ENCODE results near the gene HS6ST3.

Gene HS6ST3

DNA sequence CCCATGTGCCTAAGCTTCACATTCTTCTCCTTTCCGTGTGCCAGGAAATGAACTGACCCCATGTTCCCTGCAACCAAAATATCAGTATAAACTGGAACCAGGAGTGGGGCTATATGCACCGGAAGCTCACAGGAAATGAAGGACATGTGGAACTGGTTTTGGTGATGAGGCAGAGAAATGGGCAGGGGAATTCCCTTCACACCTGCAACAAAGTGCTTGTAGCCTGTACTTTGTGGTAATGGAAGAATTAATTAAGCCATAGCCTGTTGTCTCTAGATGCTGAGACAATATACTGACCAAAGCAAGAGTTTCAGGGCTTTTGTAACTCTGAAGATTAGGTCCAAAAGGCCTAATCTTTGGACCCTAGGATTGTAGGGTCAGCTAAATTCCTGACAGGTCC lies 21.2 kb upstream of the HS6ST3 start:
- Histone ChIP-seq H3K36me3 (ENCODE audit: control insufficient read depth in 2 of 2, insufficient read depth in 2 of 2, low read length in 2 of 2) (no peaks in the 10 kb centered on the region), H3K9ac (ENCODE audit: low read depth in 1 of 2, low read length in 2 of 2) (no peak overlapping the region), H3K9me3 (ENCODE audit: control insufficient read depth in 2 of 2, low read length in 2 of 2) (no peaks in the 10 kb centered on the region), H3K27me3 (ENCODE audit: control insufficient read depth in 2 of 2, insufficient read depth in 2 of 2, low read length in 2 of 2) (no peaks in the 10 kb centered on the region), H3K4me3 (ENCODE audit: low read length in 2 of 2) (no peak overlapping the region), H3K27ac (ENCODE audit: low read depth in 2 of 2, low read length in 2 of 2) (no peak overlapping the region), H3K4me1 (ENCODE audit: control insufficient read depth in 2 of 2, insufficient read depth in 2 of 2, low read length in 2 of 2) (no peaks in the 10 kb centered on the region)

DNA sequence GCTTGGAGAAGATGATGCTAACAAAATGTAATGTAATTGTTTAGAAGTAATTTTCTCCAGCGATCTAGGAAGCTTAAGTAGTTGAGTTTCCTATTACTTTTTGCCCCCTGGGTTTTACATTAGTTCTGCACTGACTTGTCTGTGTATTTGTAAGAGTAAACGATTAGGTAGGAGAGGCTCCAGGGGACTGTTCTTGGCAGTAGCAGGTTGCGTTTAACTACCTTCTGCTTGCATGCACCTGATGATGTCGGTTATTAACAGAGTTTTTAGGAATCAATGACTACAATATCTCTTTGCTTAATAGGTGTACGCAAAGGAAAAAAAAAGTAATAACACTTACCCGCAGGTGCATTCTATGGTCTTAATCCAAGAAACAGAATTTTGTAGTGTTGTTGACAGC lies 18.4 kb upstream of the HS6ST3 start:
- Histone ChIP-seq H3K4me3 (ENCODE audit: low read length in 2 of 2) (no peak overlapping the region), H3K27ac (ENCODE audit: low read depth in 2 of 2, low read length in 2 of 2) (no peak overlapping the region), H3K4me1 (ENCODE audit: control insufficient read depth in 2 of 2, insufficient read depth in 2 of 2, low read length in 2 of 2) (no peaks in the 10 kb centered on the region), H3K27me3 (ENCODE audit: control insufficient read depth in 2 of 2, insufficient read depth in 2 of 2, low read length in 2 of 2) (no peaks in the 10 kb centered on the region), H3K36me3 (ENCODE audit: control insufficient read depth in 2 of 2, insufficient read depth in 2 of 2, low read length in 2 of 2) (no peaks in the 10 kb centered on the region), H3K9ac (ENCODE audit: low read depth in 1 of 2, low read length in 2 of 2) (no peak overlapping the region), H3K9me3 (ENCODE audit: control insufficient read depth in 2 of 2, low read length in 2 of 2) (no peaks in the 10 kb centered on the region)

DNA sequence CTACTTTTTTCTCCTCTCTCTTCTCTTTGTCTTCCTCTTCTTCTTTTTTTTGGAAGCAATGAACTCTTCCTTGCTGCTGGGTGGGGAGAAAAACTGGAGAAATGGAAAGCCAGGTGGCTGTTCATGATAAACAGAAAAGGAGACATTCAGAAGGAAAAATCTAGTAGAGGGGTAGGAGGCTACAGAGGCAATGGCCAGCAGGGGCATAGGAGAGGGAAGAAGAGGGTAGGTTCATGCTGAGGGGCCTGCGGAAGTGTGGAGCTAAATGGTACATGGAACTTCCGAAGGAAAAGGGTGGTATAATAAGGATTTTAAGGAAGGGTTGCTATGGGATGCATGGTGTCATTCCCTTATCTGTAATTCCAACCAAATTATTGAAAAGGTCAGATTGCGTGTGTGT lies 17.5 kb upstream of the HS6ST3 start:
- no peak overlapping the region for H3K27ac ChIP-seq (ENCODE audit: low read depth in 2 of 2, low read length in 2 of 2)
- H3K9me3 ChIP-seq (ENCODE audit: control insufficient read depth in 2 of 2, low read length in 2 of 2) = no peaks in the 10 kb centered on the region
- H3K36me3 ChIP-seq (ENCODE audit: control insufficient read depth in 2 of 2, insufficient read depth in 2 of 2, low read length in 2 of 2) = no peaks in the 10 kb centered on the region
- H3K4me1 ChIP-seq (ENCODE audit: control insufficient read depth in 2 of 2, insufficient read depth in 2 of 2, low read length in 2 of 2) = no peaks in the 10 kb centered on the region
- H3K27me3 ChIP-seq (ENCODE audit: control insufficient read depth in 2 of 2, insufficient read depth in 2 of 2, low read length in 2 of 2) = no peaks in the 10 kb centered on the region
- no peak overlapping the region for H3K4me3 ChIP-seq (ENCODE audit: low read length in 2 of 2)
- no peak overlapping the region for H3K9ac ChIP-seq (ENCODE audit: low read depth in 1 of 2, low read length in 2 of 2)

DNA sequence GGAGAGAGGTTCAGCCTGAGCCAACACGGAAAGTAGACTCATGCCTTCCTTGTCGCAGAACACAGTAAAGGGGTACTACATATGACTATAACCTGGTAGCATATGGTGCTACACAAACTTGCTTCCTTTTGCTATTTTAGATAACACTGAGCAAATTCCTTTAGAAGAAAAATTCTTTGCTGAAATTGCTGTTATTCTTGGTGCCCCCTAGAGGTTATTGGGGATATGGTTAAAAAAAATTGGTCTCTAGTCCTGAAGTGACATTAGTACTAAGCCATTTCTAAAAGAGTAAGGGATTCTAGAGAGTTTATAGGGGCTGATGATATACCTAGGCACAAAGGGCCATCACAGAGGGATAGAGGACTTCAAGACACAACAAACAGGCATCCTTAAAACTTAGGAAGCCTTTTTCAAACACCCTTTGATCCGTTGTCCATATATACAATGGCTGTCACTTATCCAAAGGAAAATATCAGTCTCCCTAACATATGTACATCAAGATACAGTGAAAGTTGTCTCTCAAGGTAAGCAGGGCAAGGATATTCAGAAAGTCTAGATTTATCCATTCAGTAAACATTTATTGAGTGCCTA lies 13.9 kb upstream of the HS6ST3 start:
- no peak overlapping the region for H3K27ac ChIP-seq (ENCODE audit: low read depth in 2 of 2, low read length in 2 of 2)
- no peak overlapping the region for H3K9ac ChIP-seq (ENCODE audit: low read depth in 1 of 2, low read length in 2 of 2)
- no peaks in the 10 kb centered on the region for H3K4me1 ChIP-seq (ENCODE audit: control insufficient read depth in 2 of 2, insufficient read depth in 2 of 2, low read length in 2 of 2)
- H3K4me3 ChIP-seq (ENCODE audit: low read length in 2 of 2) = no peak overlapping the region
- H3K27me3 ChIP-seq (ENCODE audit: control insufficient read depth in 2 of 2, insufficient read depth in 2 of 2, low read length in 2 of 2) = no peaks in the 10 kb centered on the region
- no peaks in the 10 kb centered on the region for H3K36me3 ChIP-seq (ENCODE audit: control insufficient read depth in 2 of 2, insufficient read depth in 2 of 2, low read length in 2 of 2)
- H3K9me3 ChIP-seq (ENCODE audit: control insufficient read depth in 2 of 2, low read length in 2 of 2) = no peaks in the 10 kb centered on the region

DNA sequence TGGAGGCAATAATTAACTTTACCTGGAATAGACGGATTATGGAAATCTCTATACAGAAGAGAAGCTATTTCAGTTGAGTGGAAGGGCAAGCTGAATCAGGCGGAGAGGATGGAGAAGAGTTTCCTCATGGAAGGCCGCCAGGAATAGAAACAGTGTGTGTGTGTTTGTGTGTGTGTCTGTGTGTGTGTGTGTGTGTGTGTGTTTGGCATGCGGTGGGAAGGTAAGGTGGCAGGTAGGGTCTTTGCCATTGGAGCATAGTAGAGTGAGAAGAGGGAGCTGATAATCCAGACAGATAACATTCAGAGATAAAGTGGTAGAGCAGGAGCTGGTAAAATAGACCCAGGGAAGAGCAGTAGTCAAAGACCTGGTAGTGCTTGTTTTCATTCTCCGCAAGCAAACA lies 9.2 kb upstream of the HS6ST3 start:
- H3K36me3 ChIP-seq (ENCODE audit: control insufficient read depth in 2 of 2, insufficient read depth in 2 of 2, low read length in 2 of 2) = no peaks in the 10 kb centered on the region

DNA sequence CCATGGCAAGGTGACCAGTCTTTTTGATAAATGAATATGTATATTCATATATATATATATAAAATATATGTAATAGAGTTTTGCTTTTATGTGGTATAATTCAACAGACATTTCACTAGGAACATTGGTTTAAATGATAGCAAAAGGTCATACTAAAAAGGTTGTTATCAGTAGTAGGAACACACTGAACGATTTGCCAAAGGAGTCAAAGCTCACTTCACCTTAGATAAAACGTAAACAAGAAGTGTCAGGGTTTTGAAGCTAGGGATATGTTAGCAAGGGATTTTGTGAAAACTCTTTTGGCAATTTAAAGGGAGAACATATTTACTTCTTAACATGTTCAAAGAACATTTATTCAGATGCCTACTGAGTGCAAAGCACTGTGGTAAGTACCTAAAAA lies 8.0 kb upstream of the HS6ST3 start:
- Histone ChIP-seq H3K4me3 (ENCODE audit: low read length in 2 of 2) (no peak overlapping the region), H3K27me3 (ENCODE audit: control insufficient read depth in 2 of 2, insufficient read depth in 2 of 2, low read length in 2 of 2) (peaks cover 0 to 2% of the 10 kb centered on the region in 2 donors)

More for the DNA sequence above, 9.2 kb upstream of the HS6ST3 start:
- Histone ChIP-seq H3K9ac (ENCODE audit: low read depth in 1 of 2, low read length in 2 of 2) (no peak overlapping the region), H3K27ac (ENCODE audit: low read depth in 2 of 2, low read length in 2 of 2) (no peak overlapping the region), H3K4me1 (ENCODE audit: control insufficient read depth in 2 of 2, insufficient read depth in 2 of 2, low read length in 2 of 2) (no peaks in the 10 kb centered on the region), H3K9me3 (ENCODE audit: control insufficient read depth in 2 of 2, low read length in 2 of 2) (no peaks in the 10 kb centered on the region), H3K4me3 (ENCODE audit: low read length in 2 of 2) (no peak overlapping the region), H3K27me3 (ENCODE audit: control insufficient read depth in 2 of 2, insufficient read depth in 2 of 2, low read length in 2 of 2) (peaks cover 0 to 1% of the 10 kb centered on the region in 2 donors)

DNA sequence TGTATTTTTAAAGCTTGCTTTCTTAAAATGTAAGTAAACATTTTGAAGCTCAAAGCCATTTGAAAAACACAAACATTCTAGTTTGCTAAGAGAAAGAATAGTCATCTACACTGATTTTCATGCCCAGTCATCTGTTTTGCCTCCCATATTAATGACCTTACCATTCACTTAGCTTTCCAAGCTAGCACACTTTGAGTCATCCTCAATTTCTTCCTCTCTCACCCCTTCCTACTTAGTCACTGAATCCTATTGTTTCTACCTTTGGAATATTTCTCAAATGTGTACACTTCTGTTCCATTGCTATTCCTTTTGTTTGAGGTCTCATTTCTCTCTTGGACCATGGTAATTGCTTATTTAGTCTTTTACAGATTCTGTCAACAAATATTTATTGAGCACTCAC lies 7.3 kb upstream of the HS6ST3 start:
- no peaks in the 10 kb centered on the region for H3K9me3 ChIP-seq (ENCODE audit: control insufficient read depth in 2 of 2, low read length in 2 of 2)
- peaks cover 0 to 5% of the 10 kb centered on the region in 2 donors for H3K27me3 ChIP-seq (ENCODE audit: control insufficient read depth in 2 of 2, insufficient read depth in 2 of 2, low read length in 2 of 2)
- H3K9ac ChIP-seq (ENCODE audit: low read depth in 1 of 2, low read length in 2 of 2) = no peak overlapping the region
- H3K27ac ChIP-seq (ENCODE audit: low read depth in 2 of 2, low read length in 2 of 2) = no peak overlapping the region
- H3K36me3 ChIP-seq (ENCODE audit: control insufficient read depth in 2 of 2, insufficient read depth in 2 of 2, low read length in 2 of 2) = no peaks in the 10 kb centered on the region
- no peaks in the 10 kb centered on the region for H3K4me1 ChIP-seq (ENCODE audit: control insufficient read depth in 2 of 2, insufficient read depth in 2 of 2, low read length in 2 of 2)
- no peak overlapping the region for H3K4me3 ChIP-seq (ENCODE audit: low read length in 2 of 2)

More for the DNA sequence above, 8.0 kb upstream of the HS6ST3 start:
- H3K9ac ChIP-seq (ENCODE audit: low read depth in 1 of 2, low read length in 2 of 2) = no peak overlapping the region
- H3K36me3 ChIP-seq (ENCODE audit: control insufficient read depth in 2 of 2, insufficient read depth in 2 of 2, low read length in 2 of 2) = no peaks in the 10 kb centered on the region
- H3K4me1 ChIP-seq (ENCODE audit: control insufficient read depth in 2 of 2, insufficient read depth in 2 of 2, low read length in 2 of 2) = no peaks in the 10 kb centered on the region
- H3K9me3 ChIP-seq (ENCODE audit: control insufficient read depth in 2 of 2, low read length in 2 of 2) = no peaks in the 10 kb centered on the region
- no peak overlapping the region for H3K27ac ChIP-seq (ENCODE audit: low read depth in 2 of 2, low read length in 2 of 2)

DNA sequence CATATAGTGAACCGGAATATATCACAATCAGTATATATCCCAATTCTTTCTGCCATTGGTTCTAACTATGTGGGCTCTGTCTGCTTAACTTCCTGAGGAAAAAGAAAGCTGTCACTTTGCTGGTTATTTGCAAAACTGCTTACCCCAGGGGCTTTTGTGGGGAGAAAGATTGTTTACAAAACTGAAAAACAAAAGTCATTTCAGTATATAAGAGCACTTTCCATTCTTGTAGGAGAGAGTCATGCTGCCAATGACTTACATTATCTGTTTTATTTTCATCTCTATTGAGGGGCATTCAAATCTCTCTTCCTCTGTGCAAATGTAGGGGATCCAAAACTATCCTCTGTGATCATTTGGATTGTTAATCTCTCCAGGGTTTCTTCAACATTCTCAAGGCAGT lies 3.2 kb upstream of the HS6ST3 start:
- H3K27me3 ChIP-seq (ENCODE audit: control insufficient read depth in 2 of 2, insufficient read depth in 2 of 2, low read length in 2 of 2) = peaks cover 15 to 37% of the 10 kb centered on the region in 2 donors
- H3K27ac ChIP-seq (ENCODE audit: low read depth in 2 of 2, low read length in 2 of 2) = no peak overlapping the region

DNA sequence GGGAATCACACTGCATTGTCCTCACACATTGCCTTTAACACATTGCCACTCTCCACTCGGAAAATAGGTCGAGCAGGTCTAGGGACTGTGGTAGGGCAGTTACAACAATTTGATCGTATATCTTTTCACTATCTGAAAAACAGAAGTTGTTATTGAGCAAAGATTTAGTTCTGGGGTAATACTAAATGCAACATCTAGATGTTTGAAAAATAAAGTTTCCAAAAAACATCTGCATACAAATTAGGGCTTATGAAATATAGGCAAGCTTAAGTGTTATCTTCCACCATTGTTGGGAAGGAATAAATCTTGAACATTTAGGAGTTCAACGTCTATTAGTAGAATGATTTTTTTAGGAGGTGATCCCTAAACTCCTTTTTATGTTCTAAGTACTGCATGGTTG lies 768 bp upstream of the HS6ST3 start:
- peaks cover 27 to 41% of the 10 kb centered on the region in 2 donors for H3K27me3 ChIP-seq (ENCODE audit: control insufficient read depth in 2 of 2, insufficient read depth in 2 of 2, low read length in 2 of 2)
- no peaks in the 10 kb centered on the region for H3K9me3 ChIP-seq (ENCODE audit: control insufficient read depth in 2 of 2, low read length in 2 of 2)
- no peak overlapping the region for H3K4me3 ChIP-seq (ENCODE audit: low read length in 2 of 2)
- no peak overlapping the region for H3K9ac ChIP-seq (ENCODE audit: low read depth in 1 of 2, low read length in 2 of 2)
- no peaks in the 10 kb centered on the region for H3K36me3 ChIP-seq (ENCODE audit: control insufficient read depth in 2 of 2, insufficient read depth in 2 of 2, low read length in 2 of 2)
- no peak overlapping the region for H3K27ac ChIP-seq (ENCODE audit: low read depth in 2 of 2, low read length in 2 of 2)
- H3K4me1 ChIP-seq (ENCODE audit: control insufficient read depth in 2 of 2, insufficient read depth in 2 of 2, low read length in 2 of 2) = peaks cover 4 to 9% of the 10 kb centered on the region in 2 donors

More for the DNA sequence above, 3.2 kb upstream of the HS6ST3 start:
- Histone ChIP-seq H3K36me3 (ENCODE audit: control insufficient read depth in 2 of 2, insufficient read depth in 2 of 2, low read length in 2 of 2) (no peaks in the 10 kb centered on the region), H3K9ac (ENCODE audit: low read depth in 1 of 2, low read length in 2 of 2) (no peak overlapping the region), H3K4me3 (ENCODE audit: low read length in 2 of 2) (no peak overlapping the region), H3K4me1 (ENCODE audit: control insufficient read depth in 2 of 2, insufficient read depth in 2 of 2, low read length in 2 of 2) (peaks cover 4 to 9% of the 10 kb centered on the region in 2 donors), H3K9me3 (ENCODE audit: control insufficient read depth in 2 of 2, low read length in 2 of 2) (no peaks in the 10 kb centered on the region)

DNA sequence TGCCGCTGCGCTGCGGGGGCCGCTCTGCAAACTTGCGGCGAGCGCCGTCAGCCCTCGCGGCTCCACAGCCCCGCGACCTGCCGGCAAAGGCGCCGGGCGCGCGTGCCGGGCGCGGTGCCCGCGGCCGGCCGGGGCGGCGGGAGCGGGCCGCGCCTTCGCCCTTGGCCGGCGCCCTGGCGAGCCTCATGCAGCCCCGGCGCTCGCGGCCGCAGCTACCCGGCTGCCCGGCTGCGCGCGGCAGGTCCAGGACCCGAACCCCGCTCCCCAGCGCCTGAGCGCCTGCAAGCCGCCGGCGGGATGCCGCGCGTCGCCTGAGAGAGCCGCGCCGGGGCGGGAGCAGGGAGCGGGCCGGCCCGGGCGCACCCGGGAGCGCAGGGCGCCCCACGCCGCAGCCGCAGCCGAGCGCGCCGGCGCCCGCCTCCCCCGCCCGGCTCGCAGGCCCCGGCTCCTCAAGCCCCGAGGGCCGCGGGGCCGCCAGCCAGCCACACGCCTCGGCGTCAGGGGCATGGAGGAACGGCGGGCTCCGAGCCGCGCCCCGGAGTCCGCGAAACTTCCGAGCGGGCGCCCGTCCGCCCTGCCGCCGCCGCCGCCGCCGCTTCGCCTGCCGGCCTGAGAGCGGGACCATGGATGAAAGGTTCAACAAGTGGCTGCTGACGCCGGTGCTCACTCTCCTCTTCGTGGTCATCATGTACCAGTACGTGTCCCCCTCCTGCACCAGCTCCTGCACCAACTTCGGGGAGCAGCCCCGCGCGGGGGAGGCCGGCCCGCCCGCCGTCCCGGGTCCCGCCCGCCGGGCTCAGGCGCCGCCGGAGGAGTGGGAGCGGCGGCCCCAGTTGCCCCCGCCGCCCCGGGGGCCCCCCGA lies 564 bp downstream of the HS6ST3 start:
- no peak overlapping the region for H3K9ac ChIP-seq (ENCODE audit: low read depth in 1 of 2, low read length in 2 of 2)
- H3K36me3 ChIP-seq (ENCODE audit: control insufficient read depth in 2 of 2, insufficient read depth in 2 of 2, low read length in 2 of 2) = no peaks in the 10 kb centered on the region
- H3K4me1 ChIP-seq (ENCODE audit: control insufficient read depth in 2 of 2, insufficient read depth in 2 of 2, low read length in 2 of 2) = peaks cover 4 to 9% of the 10 kb centered on the region in 2 donors
- peak overlapping the region in 1 of 2 donors; percentile 41 for H3K4me3 ChIP-seq (ENCODE audit: low read length in 2 of 2)
- H3K27me3 ChIP-seq (ENCODE audit: control insufficient read depth in 2 of 2, insufficient read depth in 2 of 2, low read length in 2 of 2) = peaks cover 27 to 41% of the 10 kb centered on the region in 2 donors
- H3K27ac ChIP-seq (ENCODE audit: low read depth in 2 of 2, low read length in 2 of 2) = no peak overlapping the region
- H3K9me3 ChIP-seq (ENCODE audit: control insufficient read depth in 2 of 2, low read length in 2 of 2) = no peaks in the 10 kb centered on the region
